HEK293 (cell line): ENCODE data around the gene CLEC2D.
"Not testable (repeated sequence)": the region's sequence is repeated elsewhere in the genome, so short reads cannot be mapped to it uniquely, and the experiment has no call there.

Source experiments
- CTCF ChIA-PET: fragments of 350-600 bp; formaldehyde crosslinking; extraction: SDS; loops from one replicate; lab custom pipeline; 2021; ENCODE audit warnings: antibody characterized with exemption; lab: Yijun Ruan, JAX
- POLR2A ChIA-PET: fragments of 300-600 bp; formaldehyde crosslinking; extraction: SDS; loops from one replicate; lab custom pipeline; 2020; ENCODE audit warnings: antibody characterized with exemption, inconsistent platforms; lab: Yijun Ruan, JAX
- H3K27ac ChIP-seq: fragments of 200-500 bp; sonication (Bioruptor generic); 2 replicates; pipeline ENCODE4 v1.5.1; 2014; ENCODE audit warnings: low read depth, low read length, control low read depth, inconsistent platforms; ENCODE audit errors: extremely low read depth
- H3K36me3 ChIP-seq, 2 experiments: fragments of 200-500 bp in 1 of 2; sonication (Bioruptor generic) in 1 of 2; 1 replicate in 1 of 2; 2 replicates in 1 of 2; pipeline ENCODE4 v1.5.1; 2014 to 2017; ENCODE audit warnings: inconsistent platforms in 2 of 2, low read length in 2 of 2; ENCODE audit not compliant: control insufficient read depth in 2 of 2, insufficient read depth in 1 of 2
- H3K4me1 ChIP-seq: fragments of 200-500 bp; sonication (Bioruptor generic); 2 replicates; pipeline ENCODE4 v1.5.1; 2014; ENCODE audit warnings: mild to moderate bottlenecking, low read length, inconsistent platforms; ENCODE audit not compliant: control insufficient read depth, insufficient read depth
- H3K4me3 ChIP-seq: 2 replicates; pipeline ENCODE4 v1.5.1; 2011; ENCODE audit warnings: low read depth, mild to moderate bottlenecking, control low read depth, low read length, moderate library complexity
- H3K9me3 ChIP-seq: fragments of 200-500 bp; sonication (Bioruptor generic); 2 replicates; pipeline ENCODE4 v1.5.1; 2014; ENCODE audit warnings: low read depth, low read length, inconsistent platforms; ENCODE audit not compliant: control insufficient read depth, insufficient read depth
- OSR2 ChIP-seq: fragments of 450-650 bp; formaldehyde crosslinking; IDR thresholded peaks from 2 replicates; pipeline ENCODE4 v1.5.1; 2016; ENCODE audit warnings: missing biosample characterization, missing genetic modification characterization
- PRDM10 ChIP-seq: fragments of 450-650 bp; formaldehyde crosslinking; IDR thresholded peaks from 2 replicates; pipeline ENCODE4 v1.5.1; 2016; ENCODE audit warnings: missing biosample characterization, missing genetic modification characterization
- WT1 ChIP-seq: fragments of 450-650 bp; formaldehyde crosslinking; IDR thresholded peaks from 2 replicates; pipeline ENCODE4 v1.5.1; 2016; ENCODE audit warnings: missing biosample characterization, missing genetic modification characterization
- ZBTB8A ChIP-seq: fragments of 450-650 bp; formaldehyde crosslinking; IDR thresholded peaks from 2 replicates; pipeline ENCODE4 v1.5.1; 2016; ENCODE audit warnings: missing biosample characterization, missing genetic modification characterization
- ZNF148 ChIP-seq: fragments of 450-650 bp; formaldehyde crosslinking; IDR thresholded peaks from 2 replicates; pipeline ENCODE4 v1.5.0; 2017; ENCODE audit warnings: missing biosample characterization, missing genetic modification characterization, borderline replicate concordance
- ZNF366 ChIP-seq: fragments of 450-650 bp; formaldehyde crosslinking; conservative IDR thresholded peaks from 2 replicates; pipeline ENCODE4 v1.5.1; 2016; ENCODE audit warnings: missing biosample characterization, missing genetic modification characterization
- ZNF501 ChIP-seq: fragments of 450-650 bp; formaldehyde crosslinking; IDR thresholded peaks from 2 replicates; pipeline ENCODE4 v1.5.1; 2016; ENCODE audit warnings: missing biosample characterization, missing genetic modification characterization
- ZNF544 ChIP-seq: fragments of 450-650 bp; formaldehyde crosslinking; IDR thresholded peaks from 2 replicates; pipeline ENCODE4 v1.5.0; 2017; ENCODE audit warnings: missing biosample characterization, missing genetic modification characterization
- ZNF610 ChIP-seq: fragments of 450-650 bp; formaldehyde crosslinking; IDR thresholded peaks from 2 replicates; pipeline ENCODE4 v1.5.1; 2016; ENCODE audit warnings: missing biosample characterization, missing genetic modification characterization, borderline replicate concordance
- ZNF677 ChIP-seq: fragments of 450-650 bp; IDR thresholded peaks from 2 replicates; pipeline ENCODE4 v1.5.0; 2018; ENCODE audit warnings: missing biosample characterization, mild to moderate bottlenecking, missing genetic modification characterization, moderate library complexity
- ZNF707 ChIP-seq: fragments of 450-650 bp; formaldehyde crosslinking; IDR thresholded peaks from 2 replicates; pipeline ENCODE4 v1.5.1; 2016; ENCODE audit warnings: missing biosample characterization, missing genetic modification characterization
- ZNF791 ChIP-seq: fragments of 450-650 bp; formaldehyde crosslinking; IDR thresholded peaks from 2 replicates; pipeline ENCODE4 v1.5.1; 2016; ENCODE audit warnings: missing biosample characterization, missing genetic modification characterization
- ZNF837 ChIP-seq: fragments of 450-650 bp; formaldehyde crosslinking; IDR thresholded peaks from 2 replicates; pipeline ENCODE4 v1.5.1; 2016; ENCODE audit warnings: missing biosample characterization, missing genetic modification characterization
- TF ChIP-seq, protein P1 (sequence below): fragments of 450-650 bp; formaldehyde crosslinking; IDR thresholded peaks from 2 replicates; pipeline ENCODE4 v1.5.1; 2017; ENCODE audit warnings: missing biosample characterization, missing genetic modification characterization
- TF ChIP-seq, protein P2 (sequence below): fragments of 450-650 bp; formaldehyde crosslinking; IDR thresholded peaks from 2 replicates; pipeline ENCODE4 v1.5.1; 2016; ENCODE audit warnings: missing biosample characterization, missing genetic modification characterization
- TF ChIP-seq, protein P3 (sequence below): fragments of 450-650 bp; formaldehyde crosslinking; IDR thresholded peaks from 2 replicates; pipeline ENCODE4 v1.5.1; 2016; ENCODE audit warnings: missing biosample characterization, missing genetic modification characterization

The CLEC2D gene

DNA sequence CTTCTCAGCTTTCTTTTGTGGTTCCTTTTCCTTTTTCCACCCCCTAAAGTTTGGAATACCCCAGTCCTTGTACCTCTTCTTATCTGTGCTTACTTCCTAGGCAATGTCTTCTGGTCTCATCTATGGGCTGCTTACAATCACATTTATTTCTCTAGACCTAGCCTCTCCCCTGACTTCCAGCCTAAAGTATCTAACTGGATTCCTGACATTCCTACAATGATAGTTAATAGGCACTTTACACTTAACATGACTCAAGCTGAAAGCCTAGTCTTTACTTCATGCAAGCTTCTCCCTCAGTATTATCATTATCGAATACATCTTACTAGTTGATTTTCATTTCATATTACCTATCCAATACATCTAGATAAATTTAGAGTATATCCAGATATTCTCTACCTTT is 42.2 kb downstream of the CLEC2D start:
- TF ChIP-seq OSR2 (tag by site-specific recombination), result no peak
- no peak for TF ChIP-seq PRDM10 (tag by site-specific recombination)
- Histone ChIP-seq H3K4me1 (no peaks in the 10 kb centered on the region), H3K36me3 (no peaks in the 10 kb centered on the region), H3K27ac (no peak overlapping the region), H3K9me3 (no peaks in the 10 kb centered on the region), H3K4me3 (no peak overlapping the region)
- POLR2A ChIA-PET, result no interaction called here
- CTCF ChIA-PET, result interaction anchor here (0.6 to 7.2 kb wide), 6 partner anchors 24 to 252 kb away, joined by 3 to 87 read pairs (median 3); no protein-coding TSS in a partner anchor

DNA sequence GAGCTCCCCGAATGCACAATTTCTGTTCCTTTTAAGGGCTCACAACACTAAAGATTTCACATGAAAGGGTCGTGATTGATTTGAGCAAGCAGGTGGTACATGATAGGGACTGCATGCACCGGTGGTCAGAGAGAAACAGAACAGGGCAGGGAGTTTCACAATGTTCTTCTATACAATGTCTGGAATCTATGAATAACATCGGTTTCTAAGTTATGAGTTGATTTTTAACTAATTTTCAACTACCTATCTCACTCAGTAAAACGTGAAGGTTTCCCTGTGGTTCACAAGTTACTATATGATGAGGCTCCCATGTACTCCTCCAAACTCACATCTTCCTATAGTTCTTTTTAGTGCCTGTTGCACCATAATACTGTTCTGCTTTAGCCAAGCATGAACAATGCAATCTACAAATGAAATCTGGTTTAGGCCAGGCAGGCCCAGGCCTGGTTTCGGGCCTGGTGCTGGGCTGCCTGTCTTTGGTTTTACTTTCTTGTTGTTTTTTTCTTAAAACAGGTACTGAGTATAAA is 43.6 kb downstream of the CLEC2D start:
- H3K36me3 ChIP-seq, H3K4me1 ChIP-seq, H3K9me3 ChIP-seq, H3K4me3 ChIP-seq, POLR2A ChIA-PET, H3K27ac ChIP-seq: not testable (repeated sequence)
- CTCF ChIA-PET, result interaction anchor here (7.2 kb wide), 1 partner anchor 78 kb away, joined by 87 read pairs; no protein-coding TSS in a partner anchor

DNA sequence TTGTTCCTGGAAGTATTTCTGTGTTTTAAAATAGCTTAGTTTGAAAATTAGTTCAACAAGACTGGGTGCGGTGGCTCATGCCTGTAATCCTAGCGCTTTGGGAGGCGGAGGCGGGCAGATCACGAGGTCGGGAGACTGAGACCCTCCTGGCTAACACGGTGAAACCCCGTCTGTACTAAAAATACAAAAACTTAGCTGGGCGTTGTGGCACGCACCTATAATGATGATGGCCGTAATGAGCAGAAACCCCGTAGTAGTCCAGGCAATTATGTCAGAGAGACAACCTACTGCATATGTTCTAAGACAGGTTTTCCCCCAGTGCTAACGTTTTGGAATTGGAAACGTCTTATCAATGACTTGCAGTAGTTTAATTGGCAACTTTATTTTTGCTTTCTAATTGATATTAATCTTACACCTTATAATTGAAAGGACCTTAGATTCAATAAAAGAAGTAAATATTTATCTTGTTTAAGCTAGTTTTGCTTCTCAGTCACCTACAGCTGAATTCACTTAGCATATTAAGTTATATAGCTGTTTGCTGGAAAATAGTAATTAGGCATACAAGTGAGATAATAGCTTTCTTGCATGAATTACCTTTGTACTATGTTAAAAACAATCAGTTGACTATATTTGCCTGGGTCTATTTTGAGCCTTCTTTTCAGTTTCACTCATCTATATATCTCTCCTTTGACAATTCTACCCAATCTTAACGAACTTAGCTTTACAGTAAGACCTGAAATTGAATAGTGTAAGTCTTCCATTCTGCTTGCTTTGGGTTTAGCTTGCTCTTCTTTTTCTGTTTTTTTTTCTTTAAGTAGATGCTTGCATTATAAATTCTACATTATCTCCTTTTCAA is 47.8 kb downstream of the CLEC2D start:
- no peaks in the 10 kb centered on the region for H3K9me3 ChIP-seq
- no peaks in the 10 kb centered on the region for H3K4me1 ChIP-seq
- no peak for TF ChIP-seq WT1 (tag by site-specific recombination)
- H3K27ac ChIP-seq, result no peak overlapping the region
- POLR2A ChIA-PET, result no interaction called here
- CTCF ChIA-PET, result interaction anchor here (1.1 to 3.0 kb wide), 3 partner anchors 9 to 83 kb away, joined by 3 to 11 read pairs (median 7); no protein-coding TSS in a partner anchor
- H3K4me3 ChIP-seq, result no peak overlapping the region
- no peaks in the 10 kb centered on the region for H3K36me3 ChIP-seq

GRCh38 chr12:9718968-9719367 is 49.5 kb downstream of the CLEC2D start:
- POLR2A ChIA-PET, result no interaction called here
- H3K27ac ChIP-seq, result no peak overlapping the region
- H3K9me3 ChIP-seq, result no peaks in the 10 kb centered on the region
- CTCF ChIA-PET, result interaction anchor here (3.0 kb wide), 1 partner anchor 11 kb away, joined by 11 read pairs; no protein-coding TSS in a partner anchor
- H3K4me1 ChIP-seq, result no peaks in the 10 kb centered on the region
- no peak overlapping the region for H3K4me3 ChIP-seq
- H3K36me3 ChIP-seq, result no peaks in the 10 kb centered on the region
- TF ChIP-seq ZNF544 (tag by site-specific recombination) (no peak), ZBTB8A (no peak), ZNF837 (tag by site-specific recombination) (no peak), ZNF677 (tag by site-specific recombination) (no peak), ZNF501 (no peak), ZNF610 (tag by site-specific recombination) (no peak), ZNF148 (tag by site-specific recombination) (no peak), ZNF791 (no peak), ZNF366 (no peak), ZNF707 (tag by site-specific recombination) (no peak)
- TF ChIP-seq, protein P1, sequence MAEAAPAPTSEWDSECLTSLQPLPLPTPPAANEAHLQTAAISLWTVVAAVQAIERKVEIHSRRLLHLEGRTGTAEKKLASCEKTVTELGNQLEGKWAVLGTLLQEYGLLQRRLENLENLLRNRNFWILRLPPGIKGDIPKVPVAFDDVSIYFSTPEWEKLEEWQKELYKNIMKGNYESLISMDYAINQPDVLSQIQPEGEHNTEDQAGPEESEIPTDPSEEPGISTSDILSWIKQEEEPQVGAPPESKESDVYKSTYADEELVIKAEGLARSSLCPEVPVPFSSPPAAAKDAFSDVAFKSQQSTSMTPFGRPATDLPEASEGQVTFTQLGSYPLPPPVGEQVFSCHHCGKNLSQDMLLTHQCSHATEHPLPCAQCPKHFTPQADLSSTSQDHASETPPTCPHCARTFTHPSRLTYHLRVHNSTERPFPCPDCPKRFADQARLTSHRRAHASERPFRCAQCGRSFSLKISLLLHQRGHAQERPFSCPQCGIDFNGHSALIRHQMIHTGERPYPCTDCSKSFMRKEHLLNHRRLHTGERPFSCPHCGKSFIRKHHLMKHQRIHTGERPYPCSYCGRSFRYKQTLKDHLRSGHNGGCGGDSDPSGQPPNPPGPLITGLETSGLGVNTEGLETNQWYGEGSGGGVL (tag by site-specific recombination), result no peak
- TF ChIP-seq, protein P2, sequence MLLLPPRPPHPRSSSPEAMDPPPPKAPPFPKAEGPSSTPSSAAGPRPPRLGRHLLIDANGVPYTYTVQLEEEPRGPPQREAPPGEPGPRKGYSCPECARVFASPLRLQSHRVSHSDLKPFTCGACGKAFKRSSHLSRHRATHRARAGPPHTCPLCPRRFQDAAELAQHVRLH, result no peak
- TF ChIP-seq, protein P3, sequence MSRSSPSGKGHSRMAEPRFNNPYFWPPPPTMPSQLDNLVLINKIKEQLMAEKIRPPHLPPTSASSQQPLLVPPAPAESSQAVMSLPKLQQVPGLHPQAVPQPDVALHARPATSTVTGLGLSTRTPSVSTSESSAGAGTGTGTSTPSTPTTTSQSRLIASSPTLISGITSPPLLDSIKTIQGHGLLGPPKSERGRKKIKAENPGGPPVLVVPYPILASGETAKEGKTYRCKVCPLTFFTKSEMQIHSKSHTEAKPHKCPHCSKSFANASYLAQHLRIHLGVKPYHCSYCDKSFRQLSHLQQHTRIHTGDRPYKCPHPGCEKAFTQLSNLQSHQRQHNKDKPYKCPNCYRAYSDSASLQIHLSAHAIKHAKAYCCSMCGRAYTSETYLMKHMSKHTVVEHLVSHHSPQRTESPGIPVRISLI, result no peak
